ENCODE measurements around the gene PLEKHH2. TPM values are rescaled to one million over a fixed set of nuclear protein-coding genes. Genes with fewer than 3 reads are reported as not detected.

The PLEKHH2 gene
- total RNA-seq, 1 donor from 2014 or later, result 4.2 TPM

GRCh38 chr2:43707255-43708015, 70.4 kb downstream of the PLEKHH2 start:
- no peak for DNase-seq (ENCODE audit: low read depth)
- no peak overlapping the region for H3K4me3 ChIP-seq (ENCODE audit: low read depth, low read length)
- TF ChIP-seq CTCF (conservative IDR thresholded peaks at IDR 0.05; ENCODE audit: low read depth, low read length), result no peak

- no peak overlapping the region for H3K4me3 ChIP-seq (ENCODE audit: low read depth, low read length)
- no peak for DNase-seq (ENCODE audit: low read depth)
- TF ChIP-seq CTCF (conservative IDR thresholded peaks at IDR 0.05; ENCODE audit: low read depth, low read length), result no peak
Observed at GRCh38 chr2:43708178-43708577, 71.1 kb downstream of the PLEKHH2 start.

GRCh38 chr2:43708891-43709290, 71.8 kb downstream of the PLEKHH2 start:
- TF ChIP-seq CTCF (conservative IDR thresholded peaks at IDR 0.05; ENCODE audit: low read depth, low read length), result no peak
- DNase-seq (ENCODE audit: low read depth), result no peak
- no peak overlapping the region for H3K4me3 ChIP-seq (ENCODE audit: low read depth, low read length)

- no peak overlapping the region for H3K4me3 ChIP-seq (ENCODE audit: low read depth, low read length)
- no peak for TF ChIP-seq CTCF (conservative IDR thresholded peaks at IDR 0.05; ENCODE audit: low read depth, low read length)
- no peak for DNase-seq (ENCODE audit: low read depth)
Observed at GRCh38 chr2:43710866-43711265, 73.8 kb downstream of the PLEKHH2 start.

- TF ChIP-seq CTCF (conservative IDR thresholded peaks at IDR 0.05; ENCODE audit: low read depth, low read length), result no peak
- no peak overlapping the region for H3K4me3 ChIP-seq (ENCODE audit: low read depth, low read length)
- DNase-seq (ENCODE audit: low read depth), result peak; percentile 31
Observed at GRCh38 chr2:43714164-43714563, 77.1 kb downstream of the PLEKHH2 start.

- no peak overlapping the region for H3K4me3 ChIP-seq (ENCODE audit: low read depth, low read length)
- no peak for DNase-seq (ENCODE audit: low read depth)
- TF ChIP-seq CTCF (conservative IDR thresholded peaks at IDR 0.05; ENCODE audit: low read depth, low read length), result no peak
Observed at GRCh38 chr2:43715300-43716098, 78.4 kb downstream of the PLEKHH2 start.

Data from epithelial cell of proximal tubule (primary cell).